IMR-90 (cell line): ENCODE results near the gene FBXW11. TPM values are rescaled to one million over a fixed set of nuclear protein-coding genes. Genes with fewer than 3 reads are reported as not detected.
A peak's percentile ranks its signal among the peaks of the same experiment; 100 is the strongest.

ENCODE experiments used
- ATAC-seq: fragments of 200-7000 bp; cut with Tn5 transposase; 2 replicates; pipeline ENCODE4 v1.9.1; 2020; ENCODE audit warnings: low read depth, mild to moderate bottlenecking, moderate library complexity
- BruUV-seq: library from RNA; stranded (reverse); fragments of 400-500 nt; replicated peaks from 2 replicates; lab custom pipeline; 2021; lab: Mats Ljungman, UMichigan
- CTCF ChIA-PET: fragments of 300-600 bp; formaldehyde crosslinking; extraction: SDS; loops from one replicate; lab custom pipeline; 2021; ENCODE audit warnings: antibody characterized with exemption; lab: Yijun Ruan, JAX
- POLR2A ChIA-PET: fragments of 300-600 bp; sonication (Branson Sonifier 250); formaldehyde crosslinking; loops from one replicate; lab custom pipeline; 2022; ENCODE audit warnings: antibody characterized with exemption; ENCODE audit not compliant: unreplicated experiment; lab: Charles Lee
- DNase-seq: peaks from one replicate; pipeline ENCODE4 v3.0.0; 2013
- H2AFZ ChIP-seq: replicated peaks from 2 replicates; pipeline ENCODE3; 2013; ENCODE audit warnings: low read length, mild to moderate bottlenecking; ENCODE audit not compliant: poor library complexity
- H2AK5ac ChIP-seq: 2 replicates; pipeline ENCODE4 v1.6.1; 2013; ENCODE audit warnings: low read depth, low read length, inconsistent platforms
- H2AK9ac ChIP-seq: replicated peaks from 2 replicates; pipeline ENCODE3; 2013; ENCODE audit warnings: mild to moderate bottlenecking, low read depth, low read length, moderate library complexity; ENCODE audit not compliant: poor library complexity
- H2BK120ac ChIP-seq: 2 replicates; pipeline ENCODE4 v1.6.1; 2013; ENCODE audit warnings: low read depth, low read length, inconsistent platforms
- H2BK15ac ChIP-seq: 3 replicates; pipeline ENCODE4 v1.6.1; 2013; ENCODE audit warnings: low read depth, low read length, inconsistent platforms
- H2BK20ac ChIP-seq: 2 replicates; pipeline ENCODE4 v1.6.1; 2013; ENCODE audit warnings: low read depth, mild to moderate bottlenecking, inconsistent platforms, low read length, moderate library complexity
- H2BK5ac ChIP-seq: 2 replicates; pipeline ENCODE4 v1.6.1; 2013; ENCODE audit warnings: mild to moderate bottlenecking, low read depth, low read length, inconsistent platforms; ENCODE audit not compliant: poor library complexity, severe bottlenecking
- H3K14ac ChIP-seq: replicated peaks from 2 replicates; pipeline ENCODE4 v1.6.1; 2013; ENCODE audit warnings: low read depth, low read length, inconsistent platforms
- H3K18ac ChIP-seq: 2 replicates; pipeline ENCODE4 v1.6.1; 2013; ENCODE audit warnings: low read depth, low read length, control low read depth
- H3K23ac ChIP-seq: 2 replicates; pipeline ENCODE4 v1.6.1; 2013; ENCODE audit warnings: low read depth, low read length, inconsistent platforms
- H3K27ac ChIP-seq: 2 replicates; pipeline ENCODE4 v1.5.1; 2013; ENCODE audit warnings: mild to moderate bottlenecking, control low read depth, low read length; ENCODE audit not compliant: insufficient read depth
- H3K27me3 ChIP-seq: 2 replicates; pipeline ENCODE4 v1.6.1; 2013; ENCODE audit warnings: low read length; ENCODE audit not compliant: control insufficient read depth, insufficient read depth
- H3K36me3 ChIP-seq: 2 replicates; pipeline ENCODE4 v1.6.1; 2013; ENCODE audit warnings: low read length, mixed read lengths; ENCODE audit not compliant: control insufficient read depth, insufficient read depth
- H3K4ac ChIP-seq: 2 replicates; pipeline ENCODE4 v1.6.1; 2013; ENCODE audit warnings: low read depth, low read length, inconsistent platforms
- H3K4me1 ChIP-seq: 2 replicates; pipeline ENCODE4 v1.6.1; 2013; ENCODE audit warnings: low read length, mixed read lengths; ENCODE audit not compliant: control insufficient read depth, insufficient read depth
- H3K4me2 ChIP-seq: 2 replicates; pipeline ENCODE4 v1.6.1; 2013; ENCODE audit warnings: low read depth, mild to moderate bottlenecking, control low read depth, low read length, moderate library complexity
- H3K4me3 ChIP-seq: 2 replicates; pipeline ENCODE4 v1.5.1; 2013; ENCODE audit warnings: low read depth, mild to moderate bottlenecking, control low read depth, low read length, moderate library complexity; ENCODE audit not compliant: insufficient read depth
- H3K56ac ChIP-seq: 2 replicates; pipeline ENCODE4 v1.6.1; 2013; ENCODE audit warnings: low read length, inconsistent platforms; ENCODE audit not compliant: insufficient read depth; ENCODE audit errors: extremely low read depth
- H3K79me1 ChIP-seq, 2 experiments: 2 replicates each; pipeline ENCODE4 v1.6.1; 2013; ENCODE audit warnings: low read length in 2 of 2, inconsistent platforms in 1 of 2, low read depth in 1 of 2
- H3K9ac ChIP-seq: 2 replicates; pipeline ENCODE4 v1.6.1; 2013; ENCODE audit warnings: low read depth, low read length, control low read depth
- H3K9me1 ChIP-seq: 2 replicates; pipeline ENCODE4 v1.6.1; 2013; ENCODE audit warnings: low read length, inconsistent platforms; ENCODE audit not compliant: insufficient read depth
- H3K9me3 ChIP-seq: 2 replicates; pipeline ENCODE4 v1.6.1; 2013; ENCODE audit warnings: low read length; ENCODE audit not compliant: control insufficient read depth, insufficient read depth
- H4K20me1 ChIP-seq: 2 replicates; pipeline ENCODE4 v1.6.1; 2013; ENCODE audit warnings: low read length, inconsistent platforms; ENCODE audit not compliant: insufficient read depth
- H4K5ac ChIP-seq: 2 replicates; pipeline ENCODE4 v1.6.1; 2013; ENCODE audit warnings: mild to moderate bottlenecking, low read depth, low read length, control low read depth
- H4K8ac ChIP-seq, 2 experiments: 2 replicates each; pipeline ENCODE4 v1.6.1; 2013; ENCODE audit warnings: low read depth in 2 of 2, low read length in 2 of 2, control low read depth in 1 of 2, inconsistent platforms in 1 of 2
- H4K91ac ChIP-seq: 2 replicates; pipeline ENCODE4 v1.6.1; 2013; ENCODE audit warnings: low read depth, low read length, inconsistent platforms; ENCODE audit not compliant: insufficient read depth
- CEBPB ChIP-seq: IDR thresholded peaks from 2 replicates; pipeline ENCODE4 v1.6.1; 2012; ENCODE audit warnings: low read depth, low read length, improper control_type of control experiment
- CHD1 ChIP-seq: IDR thresholded peaks from 2 replicates; pipeline ENCODE4 v1.6.1; 2012; ENCODE audit warnings: low read depth, low read length, improper control_type of control experiment
- MAFK ChIP-seq: IDR thresholded peaks from 2 replicates; pipeline ENCODE4 v1.6.1; 2012; ENCODE audit warnings: low read depth, low read length, improper control_type of control experiment
- MAZ ChIP-seq: IDR thresholded peaks from 2 replicates; pipeline ENCODE4 v1.6.1; 2012; ENCODE audit warnings: low read depth, mild to moderate bottlenecking, low read length, improper control_type of control experiment, moderate library complexity, borderline replicate concordance
- POLR2A ChIP-seq: IDR thresholded peaks from 2 replicates; pipeline ENCODE4 v1.6.1; 2012; ENCODE audit warnings: mild to moderate bottlenecking, low read depth, low read length
- USF2 ChIP-seq: fragments of 150-350 bp; IDR thresholded peaks from 2 replicates; pipeline ENCODE4 v1.6.1; 2017; ENCODE audit warnings: mild to moderate bottlenecking, antibody characterized with exemption, low read length, low read depth
- WGBS, 2 experiments: methylation state at CpG; one replicate each; pipeline versions ENCODE4 v1.1.5 to v1.1.7; 2013; ENCODE audit warnings: missing lambda C conversion rate in 2 of 2; ENCODE audit not compliant: insufficient read length in 1 of 2; ENCODE audit errors: extremely low coverage in 2 of 2; 5-methylcytosine and 5-hydroxymethylcytosine counted together
- dilution Hi-C: fragments of 300-500 bp; cut with HindIII; formaldehyde crosslinking; loops from one replicate; pipeline ENCODE4 v1.14.3; 2018; ENCODE audit warnings: low sequenced_read_pairs; ENCODE audit not compliant: unreplicated experiment
- in situ Hi-C: fragments of 300-500 bp; cut with MboI; formaldehyde crosslinking; loops from 3 replicates; pipeline ENCODE4 v1.14.3; 2019; ENCODE audit warnings: low sequenced_read_pairs, inconsistent platforms, mixed read lengths
- intact Hi-C: fragments of 100-400 bp; cut with micrococcal nuclease; formaldehyde crosslinking; loops from 2 replicates; pipeline ENCODE4 v1.10.0; 2022
- polyA plus RNA-seq, 3 experiments: library from polyadenylated mRNA; depleted of rRNA; stranded (reverse); fragments of >200 nt; gene quantifications; 2 replicates each; pipeline ENCODE4 v1.2.3, GENCODE V29; 2012; ENCODE audit warnings: low replicate concordance in 1 of 3
- total RNA-seq: library from RNA; depleted of rRNA; stranded (reverse); fragments of >200 nt; gene quantifications from 2 replicates; pipeline ENCODE4 v1.2.3, GENCODE V29; 2012
- TF ChIP-seq, protein P1 (sequence below): conservative IDR thresholded peaks from 2 replicates; pipeline ENCODE4 v1.5.1; 2012; ENCODE audit warnings: mild to moderate bottlenecking, low read depth, low read length, improper control_type of control experiment

Gene FBXW11
- total and polyA plus RNA-seq, 2 of the 4 experiments (the other 2 are of a cell fraction) = 34.3 to 97.1 TPM

DNA sequence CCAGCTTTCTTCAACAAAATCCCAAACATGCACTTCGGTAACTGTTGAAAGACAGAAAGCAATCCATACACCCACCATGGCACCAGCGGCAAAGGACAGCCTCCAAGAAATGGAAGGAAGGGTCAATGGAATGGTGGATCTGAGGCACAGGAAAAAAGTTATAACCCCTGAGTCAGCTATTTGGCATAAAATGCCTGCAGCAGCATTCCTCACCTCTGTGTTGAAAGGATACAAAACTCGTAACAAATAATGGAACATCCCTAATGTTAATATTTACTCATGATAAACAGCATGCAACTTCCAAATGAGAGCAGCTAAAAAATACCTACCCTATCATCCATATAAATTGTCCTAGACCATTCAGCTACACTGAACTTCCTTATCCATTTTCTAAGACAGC is 9.4 kb downstream of the FBXW11 start:
- no peak overlapping the region for H3K9ac ChIP-seq
- peaks cover 19 to 73% of the 10 kb centered on the region in 2 experiments for H3K79me1 ChIP-seq
- no peak overlapping the region for H2AFZ ChIP-seq
- no TSS peak for BruUV-seq
- no peak overlapping the region for H2AK5ac ChIP-seq
- intact Hi-C loops = loop anchor here (5.0 kb wide), 1 partner anchor 40 kb away; no protein-coding TSS in a partner anchor
- WGBS, 2 experiments = 50% methylated on average over 1 of the region's 3 CpGs; no CpG with 5 or more reads in 1 of the 2 experiments
- dilution Hi-C loops = no loop called here
- no peak overlapping the region for H4K91ac ChIP-seq
- DNase-seq (no peak), ATAC-seq (peak; percentile 57)
- H2BK15ac ChIP-seq = no peak overlapping the region
- H2BK120ac ChIP-seq = no peak overlapping the region
- H3K4me3 ChIP-seq = no peak overlapping the region
- H3K9me1 ChIP-seq = peaks cover 12% of the 10 kb centered on the region
- no peak overlapping the region for H2AK9ac ChIP-seq
- no peak overlapping the region for H3K18ac ChIP-seq
- H3K56ac ChIP-seq = no peak overlapping the region
- H4K20me1 ChIP-seq = peaks cover 80% of the 10 kb centered on the region
- H3K27ac ChIP-seq = no peak overlapping the region
- H3K23ac ChIP-seq = no peak overlapping the region
- in situ Hi-C loops = no loop called here
- TF ChIP-seq USF2 (no peak), POLR2A (no peak), CHD1 (no peak), MAZ (no peak), MAFK (peak; percentile 94), CEBPB (no peak)
- TF ChIP-seq, protein P1, sequence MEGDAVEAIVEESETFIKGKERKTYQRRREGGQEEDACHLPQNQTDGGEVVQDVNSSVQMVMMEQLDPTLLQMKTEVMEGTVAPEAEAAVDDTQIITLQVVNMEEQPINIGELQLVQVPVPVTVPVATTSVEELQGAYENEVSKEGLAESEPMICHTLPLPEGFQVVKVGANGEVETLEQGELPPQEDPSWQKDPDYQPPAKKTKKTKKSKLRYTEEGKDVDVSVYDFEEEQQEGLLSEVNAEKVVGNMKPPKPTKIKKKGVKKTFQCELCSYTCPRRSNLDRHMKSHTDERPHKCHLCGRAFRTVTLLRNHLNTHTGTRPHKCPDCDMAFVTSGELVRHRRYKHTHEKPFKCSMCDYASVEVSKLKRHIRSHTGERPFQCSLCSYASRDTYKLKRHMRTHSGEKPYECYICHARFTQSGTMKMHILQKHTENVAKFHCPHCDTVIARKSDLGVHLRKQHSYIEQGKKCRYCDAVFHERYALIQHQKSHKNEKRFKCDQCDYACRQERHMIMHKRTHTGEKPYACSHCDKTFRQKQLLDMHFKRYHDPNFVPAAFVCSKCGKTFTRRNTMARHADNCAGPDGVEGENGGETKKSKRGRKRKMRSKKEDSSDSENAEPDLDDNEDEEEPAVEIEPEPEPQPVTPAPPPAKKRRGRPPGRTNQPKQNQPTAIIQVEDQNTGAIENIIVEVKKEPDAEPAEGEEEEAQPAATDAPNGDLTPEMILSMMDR = no peak
- H2BK5ac ChIP-seq = no peak overlapping the region
- no peak overlapping the region for H2BK20ac ChIP-seq
- POLR2A ChIA-PET = interaction anchor here (2.0 kb wide), 1 partner anchor 9 kb away, joined by 13 read pairs; the partner anchor contains the start of gene FBXW11
- CTCF ChIA-PET = interaction anchor here (0.9 kb wide), 1 partner anchor 84 kb away, joined by 3 read pairs; no protein-coding TSS in a partner anchor
- peaks cover 8% of the 10 kb centered on the region for H3K4me1 ChIP-seq
- peaks cover 1% of the 10 kb centered on the region for H3K36me3 ChIP-seq
- H3K4ac ChIP-seq = no peak overlapping the region
- no peak overlapping the region for H4K8ac ChIP-seq
- H3K4me2 ChIP-seq = peak overlapping the region; percentile 25; the same call in 1 of the 2 replicates
- H3K27me3 ChIP-seq = no peaks in the 10 kb centered on the region
- H3K9me3 ChIP-seq = no peaks in the 10 kb centered on the region
- no peak overlapping the region for H3K14ac ChIP-seq
- no peak overlapping the region for H4K5ac ChIP-seq
